ENCODE measurements around the gene ZFYVE21. TPM values are rescaled to one million over a fixed set of nuclear protein-coding genes. Genes with fewer than 3 reads are reported as not detected.

Gene ZFYVE21
- total and polyA plus RNA-seq, 2 experiments from 2014 or later = 39.4 to 55.2 TPM

- H3K4me2 ChIP-seq = no peak overlapping the region
- no peak overlapping the region for H3K27ac ChIP-seq
- no peak for DNase-seq (ENCODE audit: low spot score)
- H3K36me3 ChIP-seq (replicated peaks; ENCODE audit: insufficient read depth, low read depth) = no peaks in the 10 kb centered on the region
- H4K20me1 ChIP-seq (ENCODE audit: insufficient read depth, poor library complexity, severe bottlenecking) = peaks cover 35% of the 10 kb centered on the region
- 98% methylated on average over 17 of the region's 18 CpGs for WGBS (ENCODE audit: low lambda C conversion rate, missing lambda C conversion rate)
- H3K9me3 ChIP-seq (ENCODE audit: low read depth) = no peaks in the 10 kb centered on the region
- peaks cover 62% of the 10 kb centered on the region for H3K79me2 ChIP-seq
- H2AFZ ChIP-seq = no peak overlapping the region
- H3K9me2 ChIP-seq (replicated peaks; ENCODE audit: insufficient read depth) = no peaks in the 10 kb centered on the region
- H3K27me3 ChIP-seq = no peaks in the 10 kb centered on the region
- no peak overlapping the region for H3K4me3 ChIP-seq
- no peak for TF ChIP-seq EZH2phosphoT487 (IDR thresholded peaks at IDR 0.05; ENCODE audit: low read depth, severe bottlenecking, unreplicated experiment)
- no peak for TF ChIP-seq EZH2 (IDR thresholded peaks at IDR 0.05; ENCODE audit: borderline replicate concordance)
- no peak for TF ChIP-seq CTCF (IDR thresholded peaks at IDR 0.05; ENCODE audit: poor library complexity)
- peaks cover 10% of the 10 kb centered on the region for H3K4me1 ChIP-seq (ENCODE audit: insufficient read depth)
Measured at GRCh38 chr14:103726474-103726873, 10.9 kb downstream of the ZFYVE21 start.

- no peak for TF ChIP-seq EZH2 (IDR thresholded peaks at IDR 0.05; ENCODE audit: borderline replicate concordance)
- TF ChIP-seq EZH2phosphoT487 (IDR thresholded peaks at IDR 0.05; ENCODE audit: low read depth, severe bottlenecking, unreplicated experiment) = no peak
- no peak for TF ChIP-seq CTCF (IDR thresholded peaks at IDR 0.05; ENCODE audit: poor library complexity)
- no peak for DNase-seq (ENCODE audit: low spot score)
- peaks cover 10% of the 10 kb centered on the region for H3K4me1 ChIP-seq (ENCODE audit: insufficient read depth)
Measured at GRCh38 chr14:103727313-103727980, 11.8 kb downstream of the ZFYVE21 start.

GRCh38 chr14:103728141-103728540 lies 12.5 kb downstream of the ZFYVE21 start:
- Histone ChIP-seq H3K36me3 (replicated peaks; ENCODE audit: insufficient read depth, low read depth) (no peaks in the 10 kb centered on the region), H3K79me2 (peaks cover 45% of the 10 kb centered on the region), H4K20me1 (ENCODE audit: insufficient read depth, poor library complexity, severe bottlenecking) (peaks cover 28% of the 10 kb centered on the region)

More at GRCh38 chr14:103727313-103727980, 11.8 kb downstream of the ZFYVE21 start:
- Histone ChIP-seq H3K4me3 (no peak overlapping the region), H3K9me2 (replicated peaks; ENCODE audit: insufficient read depth) (no peaks in the 10 kb centered on the region), H3K36me3 (replicated peaks; ENCODE audit: insufficient read depth, low read depth) (no peaks in the 10 kb centered on the region), H4K20me1 (ENCODE audit: insufficient read depth, poor library complexity, severe bottlenecking) (peaks cover 29% of the 10 kb centered on the region), H3K79me2 (peaks cover 52% of the 10 kb centered on the region), H3K27me3 (no peaks in the 10 kb centered on the region), H3K4me2 (no peak overlapping the region), H3K27ac (no peak overlapping the region), H3K9me3 (ENCODE audit: low read depth) (no peaks in the 10 kb centered on the region), H2AFZ (no peak overlapping the region)
- WGBS (ENCODE audit: low lambda C conversion rate, missing lambda C conversion rate) = 96% methylated on average over 50 of the region's 53 CpGs

More at GRCh38 chr14:103728141-103728540, 12.5 kb downstream of the ZFYVE21 start:
- no peak overlapping the region for H3K27ac ChIP-seq
- no peaks in the 10 kb centered on the region for H3K9me3 ChIP-seq (ENCODE audit: low read depth)
- no peak overlapping the region for H2AFZ ChIP-seq
- TF ChIP-seq EZH2phosphoT487 (IDR thresholded peaks at IDR 0.05; ENCODE audit: low read depth, severe bottlenecking, unreplicated experiment) (no peak), EZH2 (IDR thresholded peaks at IDR 0.05; ENCODE audit: borderline replicate concordance) (no peak), CTCF (IDR thresholded peaks at IDR 0.05; ENCODE audit: poor library complexity) (no peak)
- no peak overlapping the region for H3K4me3 ChIP-seq
- 97% methylated on average over 19 of the region's 19 CpGs for WGBS (ENCODE audit: low lambda C conversion rate, missing lambda C conversion rate)
- peaks cover 6% of the 10 kb centered on the region for H3K4me1 ChIP-seq (ENCODE audit: insufficient read depth)
- no peak overlapping the region for H3K4me2 ChIP-seq
- no peaks in the 10 kb centered on the region for H3K9me2 ChIP-seq (replicated peaks; ENCODE audit: insufficient read depth)
- H3K27me3 ChIP-seq = no peaks in the 10 kb centered on the region
- no peak for DNase-seq (ENCODE audit: low spot score)

Measured in hepatocyte (in vitro differentiated cells).